Measurements from ENCODE around the gene MRGPRD.
"Not testable (repeated sequence)": the region's sequence is repeated elsewhere in the genome, so short reads cannot be mapped to it uniquely, and the experiment has no call there.

Gene MRGPRD

GRCh38 chr11:68993546-68993945 is 12.8 kb upstream of the MRGPRD start:
- DNase-seq: no peak

DNA sequence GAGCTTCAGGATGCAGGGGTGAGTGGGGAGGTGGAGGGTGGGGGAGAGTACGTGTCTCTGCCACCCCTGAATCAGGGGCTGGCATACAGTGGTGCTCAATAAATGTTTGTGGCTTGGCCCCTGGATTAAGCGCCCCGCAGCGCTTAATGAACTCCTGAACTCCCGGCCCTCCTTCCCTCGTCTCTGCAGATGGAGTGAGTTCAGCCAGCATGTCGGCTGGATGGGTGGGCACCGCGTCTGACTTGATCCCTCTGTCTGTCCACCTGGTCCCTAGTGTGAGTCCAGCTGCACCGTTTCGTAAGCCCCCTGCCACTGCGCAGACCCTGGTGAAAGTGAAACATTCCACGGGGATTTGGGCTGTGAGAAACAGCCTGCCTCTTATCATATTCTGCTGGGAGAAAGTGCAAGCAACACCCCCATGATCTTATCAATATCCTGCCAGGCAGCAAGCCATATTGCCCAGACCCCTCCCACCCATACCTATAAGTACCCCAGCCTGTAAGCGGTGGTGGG is 12.0 kb upstream of the MRGPRD start:
- DNase-seq: no peak

- no peak for DNase-seq
These were observed 10.4 kb upstream of the MRGPRD start for GRCh38 chr11:68990995-68991780.

- no peak for DNase-seq
These were observed 9.3 kb upstream of the MRGPRD start for GRCh38 chr11:68989936-68990606.

- no peak for DNase-seq
These were observed 7.7 kb upstream of the MRGPRD start for GRCh38 chr11:68988491-68988890.

GRCh38 chr11:68987211-68987610 is 6.4 kb upstream of the MRGPRD start:
- DNase-seq: no peak

DNA sequence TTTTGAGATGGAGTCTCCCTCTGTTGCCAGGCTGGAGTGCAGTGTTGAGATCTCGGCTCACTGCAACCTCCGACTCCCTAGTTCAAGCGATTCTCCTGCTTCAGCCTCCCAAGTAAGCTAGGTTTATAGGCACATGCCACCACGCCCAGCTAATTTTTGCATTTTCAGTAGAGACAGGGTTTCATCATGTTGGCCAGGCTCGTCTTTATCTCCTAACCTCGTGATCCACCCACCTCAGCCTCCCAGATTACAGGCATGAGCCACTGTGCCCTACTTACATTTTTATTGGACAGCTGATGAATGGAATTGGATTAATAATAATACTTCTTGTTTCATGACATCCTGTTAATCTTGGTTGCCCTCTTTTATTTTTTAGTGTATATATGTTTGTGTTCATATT is 3.0 kb upstream of the MRGPRD start:
- DNase-seq: no peak

- no peak for DNase-seq
These were observed 1.3 kb upstream of the MRGPRD start for GRCh38 chr11:68982134-68982533.

- DNase-seq: no peak
These were observed 633 bp downstream of the MRGPRD start for GRCh38 chr11:68979931-68980775.

DNA sequence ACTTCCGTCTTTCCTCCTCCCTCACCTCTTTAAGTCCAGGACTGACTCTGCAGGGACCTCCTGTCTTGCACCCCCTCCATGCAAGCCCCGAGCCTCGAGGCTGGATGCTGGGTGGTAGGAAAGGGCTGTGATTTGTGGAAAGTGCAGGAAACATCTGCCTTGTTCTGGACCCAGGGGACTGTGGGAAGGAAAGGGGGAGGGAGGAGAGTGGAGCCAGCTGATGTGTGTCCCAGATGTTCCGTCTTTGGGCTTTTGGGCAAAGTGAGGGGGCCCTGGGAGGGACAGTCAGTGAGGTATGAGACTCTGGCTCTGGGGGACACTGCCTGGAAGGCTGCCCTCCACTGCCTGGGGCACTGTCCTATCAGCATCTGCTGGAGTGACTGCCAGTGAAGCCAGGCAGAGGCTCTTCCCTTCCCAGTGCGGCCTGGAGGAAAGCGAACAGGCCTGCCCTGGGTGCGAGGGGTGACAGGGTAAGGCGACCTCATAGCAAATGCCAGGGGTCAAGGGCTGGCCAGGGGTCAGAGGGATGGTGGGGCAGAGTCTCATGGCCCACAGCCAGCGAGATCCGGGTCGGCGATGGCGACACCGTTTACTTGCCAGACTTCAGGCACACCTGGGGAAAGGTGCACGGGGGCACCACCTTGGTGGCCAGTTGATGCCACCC is 1.7 kb downstream of the MRGPRD start:
- no peak for DNase-seq

- DNase-seq: no peak
These were observed 2.2 kb downstream of the MRGPRD start for GRCh38 chr11:68978626-68978930.

- DNase-seq: no peak
These were observed 2.8 kb downstream of the MRGPRD start for GRCh38 chr11:68977781-68978625.

DNA sequence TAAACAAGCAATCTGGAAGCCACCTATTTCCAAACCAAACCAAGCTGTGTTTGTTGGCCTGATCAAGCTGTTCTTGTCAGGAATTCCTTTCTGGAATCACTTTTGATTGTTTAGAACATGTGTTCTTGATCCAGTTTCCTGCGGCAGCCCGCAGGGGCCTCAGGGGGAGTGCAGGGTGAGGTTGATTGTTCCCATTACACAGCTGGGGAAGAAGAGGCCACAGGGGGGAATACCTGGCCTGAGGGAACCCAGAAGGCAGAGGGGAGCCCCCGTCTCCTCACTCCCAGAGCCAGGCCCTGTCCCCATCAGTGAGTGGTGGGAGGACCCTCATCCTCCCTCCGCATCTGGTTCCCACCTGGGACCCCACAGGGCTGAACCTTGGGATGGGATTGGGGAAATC is 4.2 kb downstream of the MRGPRD start:
- no peak for DNase-seq

DNA sequence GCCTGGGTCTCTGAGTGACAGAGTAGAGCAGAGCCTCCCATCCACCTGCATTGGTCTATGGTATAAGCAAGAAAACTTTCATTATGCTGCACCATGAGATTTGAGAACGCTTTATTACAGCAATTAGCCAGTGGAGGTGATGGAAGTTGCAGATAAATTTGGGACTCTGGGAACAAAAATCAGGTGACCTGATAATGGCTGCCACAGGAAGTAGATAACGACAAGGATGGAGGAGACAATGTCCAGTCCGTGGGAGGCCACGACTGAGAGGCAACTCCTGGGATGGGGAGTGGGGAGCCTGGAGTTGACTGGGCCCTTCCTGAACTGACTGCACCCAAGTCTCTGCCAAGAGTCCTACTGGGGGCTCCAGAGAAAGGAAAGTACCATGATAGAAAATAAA is 4.7 kb downstream of the MRGPRD start:
- DNase-seq: no peak

DNA sequence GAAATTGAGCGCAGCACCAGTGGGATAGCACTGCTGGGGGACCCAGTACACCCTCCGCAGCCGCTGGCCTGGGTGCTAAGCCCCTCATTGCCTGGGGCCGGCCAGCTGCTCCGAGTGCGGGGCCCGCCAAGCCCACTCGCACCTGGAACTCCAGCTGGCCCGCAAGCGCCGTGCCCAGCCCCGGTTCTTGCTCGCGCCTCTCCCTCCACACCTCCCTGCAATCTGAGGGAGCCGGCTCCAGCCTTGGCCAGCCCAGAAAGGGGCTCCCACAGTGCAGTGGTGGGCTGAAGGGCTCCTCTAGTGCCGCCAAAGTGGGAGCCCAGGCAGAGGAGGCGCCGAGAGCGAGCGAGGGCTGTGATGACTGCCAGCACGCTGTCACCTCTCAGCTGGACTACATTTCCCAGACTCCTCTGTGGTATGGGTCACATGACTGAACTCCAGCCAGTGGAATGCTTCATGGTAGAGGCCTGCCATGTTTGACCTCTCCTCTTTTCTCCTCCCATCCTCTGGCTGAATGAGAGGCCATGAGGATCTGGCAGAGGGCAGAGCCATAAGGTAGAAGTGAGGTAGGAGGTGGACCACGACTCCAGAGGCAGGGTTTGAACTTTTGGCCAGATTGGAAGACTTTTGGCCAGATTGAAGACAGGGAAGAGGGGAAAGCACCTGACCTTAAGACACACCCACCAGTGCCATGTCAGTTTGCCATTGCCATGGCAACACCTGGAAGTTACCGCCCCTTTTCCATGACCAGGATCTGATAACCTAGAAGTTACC is 6.2 kb downstream of the MRGPRD start:
- no peak for DNase-seq

GRCh38 chr11:68973706-68974105 is 7.1 kb downstream of the MRGPRD start:
- not testable (repeated sequence) for DNase-seq

GRCh38 chr11:68973219-68973618 is 7.6 kb downstream of the MRGPRD start:
- DNase-seq: no peak

- no peak for DNase-seq
These were observed 9.7 kb downstream of the MRGPRD start for GRCh38 chr11:68970921-68971636.

DNA sequence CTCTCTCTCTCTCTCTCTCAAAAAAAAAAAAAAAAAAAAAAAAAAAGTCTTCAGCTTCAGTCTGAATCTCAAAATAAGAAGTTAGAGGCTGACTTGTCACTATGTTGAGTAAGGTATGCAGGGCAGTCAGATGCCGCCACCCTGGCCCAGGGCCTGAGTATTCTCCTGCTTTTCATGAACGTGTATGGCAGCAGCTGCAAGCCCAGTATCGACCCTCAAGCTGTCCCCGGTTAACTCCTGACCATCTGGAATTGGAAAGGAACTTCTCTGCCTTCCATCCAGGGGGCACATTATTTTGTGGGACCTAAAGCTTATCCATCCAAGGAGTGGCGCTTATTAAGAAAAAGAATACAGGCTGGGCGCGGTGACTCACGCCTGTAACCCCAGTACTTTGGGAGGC is 11.4 kb downstream of the MRGPRD start:
- no peak for DNase-seq

All from NCI-H510A (cell line).